HuH-7.5 (cell line): ENCODE results near the gene ISOC1.

Source experiments
- DNase-seq: peaks from one replicate; pipeline ENCODE4 v3.0.0; 2011; ENCODE audit warnings: low spot score

The ISOC1 gene

GRCh38 chr5:129094924-129095899 is 663 bp downstream of the ISOC1 start:
- peak; percentile 48 for DNase-seq

- DNase-seq, result no peak
Measured at GRCh38 chr5:129096382-129096991, 1.9 kb downstream of the ISOC1 start.

DNA sequence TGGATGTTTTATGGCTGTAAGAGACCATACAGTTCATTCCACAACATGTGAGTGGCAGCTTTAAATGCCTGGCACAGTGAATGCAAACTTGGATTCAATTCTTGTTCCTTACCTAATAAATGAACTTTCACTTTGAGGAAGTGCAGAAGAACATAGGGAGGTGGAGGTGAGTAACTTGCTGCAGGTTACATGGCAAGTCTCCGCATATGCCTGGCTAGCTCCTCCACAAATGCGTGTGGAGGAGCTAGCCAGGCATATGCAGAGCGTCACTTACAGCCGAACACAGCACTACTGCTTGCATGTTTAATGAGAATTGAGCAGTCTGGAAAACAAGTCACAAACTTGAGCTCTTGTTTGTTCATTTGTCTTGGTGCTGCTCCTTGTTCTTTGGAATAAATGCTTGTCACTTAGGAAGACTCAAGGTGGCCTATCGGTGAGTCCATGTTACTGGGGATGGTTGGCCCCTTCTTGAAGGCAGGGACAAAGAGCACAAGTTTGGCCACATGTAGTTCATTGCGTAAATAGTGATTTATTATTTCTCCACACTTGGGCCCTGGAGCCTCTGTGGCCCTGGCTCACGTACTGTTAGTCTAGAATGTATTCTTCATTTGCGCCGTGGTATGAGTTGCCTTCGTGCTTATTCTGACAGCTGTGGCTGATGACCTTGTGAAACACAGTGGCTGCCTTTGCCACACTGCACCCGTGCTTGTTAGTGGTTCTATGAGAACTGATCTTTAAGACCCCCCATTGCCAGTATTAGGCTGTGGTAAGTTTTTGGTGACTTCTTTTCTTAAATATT is 3.1 kb downstream of the ISOC1 start:
- DNase-seq, result no peak

DNA sequence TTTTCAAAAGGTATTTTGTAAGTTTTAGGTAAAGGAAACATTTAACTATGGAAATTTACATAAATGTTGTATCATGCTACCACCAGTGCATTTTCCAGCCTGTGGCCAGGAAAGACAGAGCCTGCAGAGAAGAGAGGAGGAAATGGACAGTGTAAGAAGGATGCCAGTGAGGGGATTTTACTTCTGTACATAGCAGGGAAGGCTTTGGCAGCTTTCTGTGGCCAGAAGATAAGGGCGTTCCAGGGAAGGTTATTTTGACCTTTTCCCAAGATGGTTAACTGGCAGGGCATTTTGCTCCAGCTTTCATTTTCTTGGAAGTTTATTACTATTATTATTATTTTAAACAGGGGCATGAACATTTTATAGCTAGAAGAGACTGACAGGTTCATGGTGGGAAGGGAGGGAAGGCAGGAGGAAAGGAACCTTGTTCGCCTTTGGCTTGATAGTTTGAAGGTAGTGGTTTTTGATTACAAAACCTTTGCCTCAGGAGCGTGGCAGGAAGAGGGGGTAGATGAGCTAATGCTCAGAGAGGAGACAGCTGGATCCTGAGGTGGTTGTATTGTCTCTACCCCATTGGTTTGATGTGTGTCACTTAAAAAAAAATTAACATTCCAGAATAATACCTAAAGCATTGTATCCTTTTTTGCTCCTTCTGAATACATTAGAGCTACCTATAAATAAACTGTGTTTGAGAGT is 4.1 kb downstream of the ISOC1 start:
- DNase-seq, result no peak

DNA sequence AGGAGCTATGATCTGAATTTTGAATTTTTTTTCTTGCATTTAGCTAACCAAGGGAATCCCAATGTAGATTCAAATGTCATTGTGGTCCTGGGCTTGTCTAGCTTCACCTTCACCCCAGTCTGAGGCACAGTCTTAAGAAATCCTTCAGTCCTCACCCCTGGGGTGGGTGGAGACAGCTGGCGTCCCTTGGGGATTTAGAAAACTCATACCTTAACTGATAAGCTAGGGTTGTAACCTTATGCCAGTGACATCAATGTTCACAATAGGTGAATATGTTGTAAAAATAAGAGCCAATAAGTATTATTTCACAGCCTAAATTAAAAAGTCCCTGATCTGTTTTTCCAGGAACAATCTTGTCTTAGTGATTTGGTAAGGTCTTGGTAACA is 4.6 kb downstream of the ISOC1 start:
- DNase-seq, result no peak

DNA sequence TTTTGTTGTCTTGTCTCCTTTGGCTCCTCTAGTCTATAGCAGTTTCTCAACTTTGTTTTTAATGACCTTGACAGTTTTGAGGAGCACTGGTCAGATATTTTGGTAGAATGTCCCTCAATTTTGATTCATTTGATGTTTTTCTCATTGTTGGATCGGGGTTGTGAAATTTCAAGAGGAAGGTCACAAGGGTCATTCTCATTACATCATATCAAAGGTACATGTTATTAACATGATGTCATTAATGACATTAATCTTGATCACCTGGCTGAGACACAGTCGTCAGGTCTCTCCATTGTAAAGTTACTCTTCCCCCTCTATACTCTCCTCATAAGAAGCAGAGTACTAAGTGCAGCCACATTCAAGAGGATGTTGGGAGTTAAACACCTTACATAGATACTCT is 7.2 kb downstream of the ISOC1 start:
- DNase-seq, result no peak

DNA sequence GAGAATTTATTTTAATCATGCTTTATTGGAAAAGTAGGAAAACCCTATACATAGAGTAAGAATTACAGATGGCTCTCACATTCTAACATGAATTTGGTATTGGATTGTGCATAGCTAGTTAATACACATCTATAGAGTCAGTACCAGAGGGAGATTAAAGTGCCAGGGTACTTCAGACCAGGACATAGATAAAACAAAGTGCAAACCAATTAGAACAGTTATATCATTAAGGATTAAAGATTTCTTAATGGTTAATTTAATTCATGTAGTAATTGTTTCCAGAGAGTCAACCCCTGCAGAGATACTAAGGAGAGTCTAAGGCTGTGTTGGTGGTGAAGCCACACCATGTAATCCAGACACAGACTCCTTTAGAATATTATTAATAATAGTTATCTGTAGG is 8.8 kb downstream of the ISOC1 start:
- DNase-seq, result no peak

DNA sequence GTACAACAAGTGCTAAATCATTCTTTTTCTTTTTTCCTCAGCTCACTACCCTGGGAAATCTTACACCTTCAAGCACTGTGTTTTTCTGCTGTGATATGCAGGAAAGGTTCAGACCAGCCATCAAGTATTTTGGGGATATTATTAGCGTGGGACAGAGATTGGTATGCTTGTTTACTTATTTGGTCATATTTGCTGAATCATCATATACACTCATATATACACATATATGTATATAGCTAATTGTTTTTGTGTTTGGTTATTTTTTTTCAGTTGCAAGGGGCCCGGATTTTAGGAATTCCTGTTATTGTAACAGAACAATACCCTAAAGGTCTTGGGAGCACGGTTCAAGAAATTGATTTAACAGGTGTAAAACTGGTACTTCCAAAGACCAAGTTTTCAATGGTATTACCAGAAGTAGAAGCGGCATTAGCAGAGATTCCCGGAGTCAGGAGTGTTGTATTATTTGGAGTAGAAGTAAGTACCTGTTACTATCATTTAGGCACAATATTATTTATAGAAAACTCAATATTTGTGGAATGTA is 10.4 kb downstream of the ISOC1 start:
- no peak for DNase-seq

DNA sequence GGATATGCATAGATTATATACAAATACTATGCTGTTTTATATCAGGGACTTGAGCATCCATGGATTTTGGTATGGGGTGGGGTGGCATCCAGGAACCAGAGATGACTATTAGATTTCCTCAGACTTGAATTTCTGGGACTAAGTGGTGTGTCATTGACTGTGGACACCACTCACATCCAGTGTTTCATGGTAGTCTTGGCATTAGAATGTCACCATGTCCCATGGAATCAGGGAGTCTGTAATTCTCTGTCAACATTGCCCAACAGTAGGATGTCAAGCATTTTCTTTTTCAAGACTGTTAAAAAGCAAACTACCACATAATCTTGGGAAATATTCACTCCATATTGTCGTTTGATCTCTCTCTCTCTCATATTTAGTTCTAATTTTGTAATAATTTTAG is 13.1 kb downstream of the ISOC1 start:
- no peak for DNase-seq

GRCh38 chr5:129110742-129111141 is 16.2 kb downstream of the ISOC1 start:
- no peak for DNase-seq

DNA sequence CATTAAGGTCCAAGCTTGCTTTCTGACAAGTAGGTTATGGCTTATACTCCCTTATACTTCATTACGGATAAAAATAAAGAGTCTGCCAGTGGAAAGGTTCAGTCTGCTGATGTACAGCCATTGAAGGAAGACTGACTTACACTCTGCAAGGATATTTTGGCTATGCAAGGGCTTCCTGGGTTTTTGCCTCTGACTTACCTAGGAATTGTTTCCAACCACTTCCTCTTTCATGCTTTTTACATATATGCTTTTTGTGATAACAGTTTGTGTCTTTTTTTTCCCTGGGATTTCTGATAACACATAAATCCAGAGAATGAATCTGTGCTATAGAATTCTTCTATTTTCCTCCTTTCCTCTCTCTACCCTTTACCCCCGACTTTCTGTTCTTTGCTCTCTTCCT is 16.8 kb downstream of the ISOC1 start:
- DNase-seq, result no peak

DNA sequence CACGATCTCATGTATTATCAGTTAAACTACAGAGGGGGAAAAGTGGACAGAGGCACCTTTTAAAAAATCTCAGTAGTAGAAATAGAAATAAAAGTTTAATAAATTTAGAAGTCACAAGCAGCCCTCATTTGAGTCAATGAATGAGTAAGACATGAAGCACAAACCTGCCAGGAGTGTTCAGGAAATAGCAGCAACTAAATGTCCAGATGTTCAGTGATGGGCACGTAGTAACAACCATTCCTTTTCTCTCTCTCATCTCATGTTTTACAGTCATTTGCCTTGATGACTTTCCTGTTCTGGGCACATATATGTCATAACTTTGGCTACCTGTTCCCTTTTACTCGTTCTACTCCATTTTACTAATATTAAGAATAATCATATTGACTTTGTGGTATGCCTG is 17.7 kb downstream of the ISOC1 start:
- DNase-seq, result no peak

DNA sequence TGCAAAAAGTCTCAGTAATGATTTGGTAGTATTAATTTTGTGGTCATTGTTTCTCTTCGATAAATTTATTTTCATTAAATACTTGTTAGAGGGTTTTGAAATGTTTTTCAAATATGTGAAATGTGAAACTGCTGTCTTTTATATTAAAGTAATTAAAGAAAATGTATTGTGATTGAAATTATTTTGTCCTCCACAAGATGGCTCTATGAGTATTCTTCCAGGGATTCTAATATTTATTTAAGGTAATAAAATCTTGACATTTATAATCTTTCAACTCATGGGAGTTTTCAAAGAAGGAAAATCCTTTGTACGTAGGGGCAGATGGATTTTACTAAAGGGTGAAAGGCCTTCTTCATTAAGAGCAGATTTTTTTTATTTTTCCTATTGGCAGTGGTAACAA is 19.3 kb downstream of the ISOC1 start:
- DNase-seq, result no peak

DNA sequence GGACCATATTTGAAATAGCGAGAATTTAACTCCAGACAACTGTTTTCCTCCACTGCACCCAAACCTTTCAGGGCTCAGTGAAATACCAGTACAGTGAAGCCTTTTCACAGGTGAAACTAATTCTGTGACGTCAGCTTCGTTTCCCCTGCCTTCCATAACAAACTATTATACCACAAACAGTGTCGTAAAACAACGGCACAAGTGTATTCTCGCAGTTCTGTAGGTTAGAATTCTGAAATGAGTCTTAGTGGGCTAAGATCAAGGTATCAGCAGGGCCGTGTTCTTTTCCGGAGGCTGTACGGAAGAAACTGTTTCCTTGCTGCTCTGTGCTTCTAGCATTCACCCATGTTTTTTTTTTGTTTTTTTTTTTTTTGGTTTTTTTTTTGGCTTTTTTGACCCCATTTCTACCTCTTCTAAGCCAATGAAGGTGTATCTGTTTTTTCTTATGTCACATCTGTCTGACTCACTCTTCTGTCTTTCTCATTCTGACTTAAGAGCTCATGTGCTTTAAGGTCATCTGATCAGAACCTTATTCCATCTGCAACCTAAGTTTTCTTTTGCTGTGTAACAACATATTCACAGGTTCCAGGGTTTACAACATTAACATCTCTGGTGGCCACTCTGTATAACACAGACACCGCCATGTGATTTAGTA is 20.1 kb downstream of the ISOC1 start:
- DNase-seq, result no peak

DNA sequence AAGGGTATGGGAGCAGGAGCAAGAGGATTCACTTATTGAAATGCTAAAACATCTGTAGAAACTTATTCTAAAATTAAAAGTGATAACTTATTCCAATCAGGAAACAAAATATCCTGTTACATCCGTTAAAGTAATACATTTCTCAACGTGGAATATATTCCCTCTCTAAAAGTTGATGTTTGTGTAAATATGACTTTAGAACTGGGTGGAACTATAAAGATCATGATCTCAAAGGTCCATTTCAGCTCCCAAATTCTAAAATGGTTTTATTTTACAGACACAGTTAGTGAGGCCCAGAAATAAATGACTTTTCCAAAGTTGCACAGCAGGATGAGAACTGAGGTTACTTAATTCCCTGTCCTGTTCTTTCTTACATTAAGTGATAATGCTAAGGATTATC is 21.1 kb downstream of the ISOC1 start:
- no peak for DNase-seq

- DNase-seq, result no peak
Measured at GRCh38 chr5:129116797-129117196, 22.2 kb downstream of the ISOC1 start.

DNA sequence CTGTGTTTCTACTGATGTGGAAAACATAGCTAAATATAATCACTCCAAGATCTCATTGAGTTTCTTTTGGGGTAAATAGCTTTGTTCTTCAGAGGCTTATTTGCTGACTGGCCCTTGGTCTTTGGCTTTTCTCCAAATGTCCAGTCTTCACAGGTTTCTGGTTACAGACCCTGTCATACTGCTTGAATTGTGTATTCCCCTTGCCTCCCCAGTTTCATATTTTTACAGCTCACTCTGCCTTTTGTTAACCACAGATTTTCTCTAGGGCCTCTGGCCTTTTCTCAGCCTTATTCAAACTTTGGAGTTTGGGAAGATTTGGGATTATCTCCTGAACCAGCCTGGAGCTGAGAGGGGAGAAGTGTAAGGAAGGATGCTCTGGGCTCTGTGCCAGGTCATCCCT is 23.9 kb downstream of the ISOC1 start:
- DNase-seq, result no peak

- no peak for DNase-seq
Measured at GRCh38 chr5:129118826-129119225, 24.3 kb downstream of the ISOC1 start.

GRCh38 chr5:129120158-129120581 is 25.6 kb downstream of the ISOC1 start:
- DNase-seq, result no peak

DNA sequence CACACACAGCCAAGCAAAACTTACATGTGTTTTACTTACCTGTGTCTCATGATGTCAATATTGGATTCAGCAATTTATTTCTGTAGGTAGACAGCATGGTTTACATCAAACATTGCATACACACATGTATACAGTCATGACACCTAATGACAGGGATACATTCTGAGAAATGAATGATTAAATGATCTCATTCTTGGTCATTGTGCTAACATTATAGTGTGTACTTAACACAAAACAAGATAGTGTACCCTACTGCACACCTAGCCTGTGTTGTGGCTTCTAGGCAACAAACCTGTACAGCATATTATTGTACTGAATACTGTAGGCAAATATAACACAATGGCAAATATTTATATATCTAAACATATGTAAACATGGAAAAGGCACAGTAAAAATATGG is 28.0 kb downstream of the ISOC1 start:
- no peak for DNase-seq

DNA sequence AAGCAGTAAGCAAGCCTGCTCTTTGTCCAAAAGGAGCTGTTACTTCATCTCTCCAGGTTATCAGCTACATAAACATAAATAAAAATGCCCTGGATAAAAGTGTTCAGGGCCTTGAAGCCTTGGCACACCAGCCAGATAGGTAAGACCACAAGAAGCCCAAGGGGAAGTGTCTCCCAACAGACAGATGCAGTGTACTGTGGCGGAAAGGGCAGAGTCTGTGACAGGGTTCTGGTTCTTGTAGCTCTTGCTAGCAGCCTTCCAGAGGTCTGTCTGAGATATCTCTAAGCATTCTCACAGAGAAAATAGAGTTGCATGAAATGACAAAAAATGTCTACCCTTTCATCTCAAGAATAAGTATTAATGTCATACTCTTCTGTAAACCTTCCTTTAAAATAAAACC is 30.1 kb downstream of the ISOC1 start:
- DNase-seq, result no peak
